SW480 (cell line): ENCODE results near the gene DNAJB7.
"Not testable (repeated sequence)": the region's sequence is repeated elsewhere in the genome, so short reads cannot be mapped to it uniquely, and the experiment has no call there.

Experiments used
- DNase-seq: peaks from one replicate; pipeline ENCODE4 v3.0.0-alpha.2; 2016; ENCODE audit warnings: low spot score

The DNAJB7 gene

DNA sequence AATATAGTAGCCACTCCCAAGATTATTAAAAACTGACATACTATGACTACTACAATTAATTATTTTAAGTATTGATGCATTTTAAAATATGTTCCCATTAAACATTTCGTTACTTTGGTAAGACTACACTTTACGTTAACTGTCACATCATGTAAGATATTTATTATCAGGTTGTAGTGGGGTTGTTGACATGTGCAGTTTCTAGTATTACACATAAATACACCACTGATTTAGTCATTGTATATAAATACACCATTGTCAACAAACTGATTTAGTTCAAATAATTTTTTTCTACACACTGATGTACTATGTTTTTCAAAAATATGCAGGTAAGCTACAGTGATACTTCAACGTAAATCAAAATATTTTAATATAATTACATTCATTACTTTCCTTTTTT lies 17.0 kb downstream of the DNAJB7 start:
- DNase-seq, result no peak

DNA sequence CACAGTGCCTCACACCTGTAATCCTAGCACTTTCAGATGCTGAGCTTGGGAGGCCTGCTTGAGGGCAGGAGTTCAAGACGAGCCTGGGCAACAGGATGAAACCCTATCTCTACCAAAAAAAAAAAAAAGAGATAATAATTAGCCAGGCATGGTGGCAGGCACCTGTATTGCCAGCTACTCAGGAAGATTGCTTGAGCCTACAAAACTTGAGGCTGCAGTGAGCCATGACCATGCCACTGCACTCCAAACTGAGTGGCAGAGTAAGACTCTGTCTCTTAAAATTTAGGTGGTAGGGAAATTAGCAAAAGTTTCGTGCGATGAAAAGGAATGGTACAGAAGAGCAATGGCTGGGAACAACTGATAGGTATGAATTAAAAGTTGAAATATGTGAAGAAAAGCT lies 23.4 kb downstream of the DNAJB7 start:
- DNase-seq, result no peak

DNA sequence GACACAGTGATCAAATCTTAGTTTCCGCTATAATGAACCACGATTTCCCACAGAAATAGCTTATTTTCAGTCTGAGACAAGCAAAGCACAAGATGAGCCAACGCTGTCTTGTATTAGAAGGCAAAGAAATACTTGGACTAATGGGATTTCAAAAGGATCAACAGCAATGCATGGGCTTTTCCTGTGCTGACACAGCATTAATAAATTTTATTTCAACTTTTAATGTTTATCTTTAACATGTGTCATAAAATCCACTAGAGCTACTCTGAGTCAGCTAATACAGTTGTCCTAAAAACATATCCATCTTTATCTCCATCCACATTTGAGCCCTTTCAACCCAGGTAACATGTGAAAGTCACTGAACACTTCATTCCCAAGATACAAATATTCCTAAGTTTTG lies 27.3 kb downstream of the DNAJB7 start:
- no peak for DNase-seq

DNA sequence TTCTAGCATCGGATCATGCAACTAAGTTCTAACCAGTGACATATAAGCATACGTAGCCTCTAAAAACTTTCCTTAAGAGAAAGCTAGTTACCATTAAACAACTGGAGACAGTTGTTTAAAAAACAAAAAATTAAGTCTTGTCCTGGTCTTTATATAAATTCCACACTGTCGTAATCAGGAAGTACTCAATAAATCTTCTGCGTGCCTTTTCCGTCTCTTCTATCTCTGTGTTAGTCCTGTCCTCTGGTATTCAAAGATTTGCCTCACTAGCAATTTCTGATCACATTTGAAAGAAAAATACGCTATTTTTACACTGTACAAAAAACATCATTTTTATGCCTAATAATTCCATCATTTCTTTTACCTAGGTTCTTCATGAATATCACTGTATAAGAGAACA lies 32.8 kb downstream of the DNAJB7 start:
- DNase-seq, result no peak

DNA sequence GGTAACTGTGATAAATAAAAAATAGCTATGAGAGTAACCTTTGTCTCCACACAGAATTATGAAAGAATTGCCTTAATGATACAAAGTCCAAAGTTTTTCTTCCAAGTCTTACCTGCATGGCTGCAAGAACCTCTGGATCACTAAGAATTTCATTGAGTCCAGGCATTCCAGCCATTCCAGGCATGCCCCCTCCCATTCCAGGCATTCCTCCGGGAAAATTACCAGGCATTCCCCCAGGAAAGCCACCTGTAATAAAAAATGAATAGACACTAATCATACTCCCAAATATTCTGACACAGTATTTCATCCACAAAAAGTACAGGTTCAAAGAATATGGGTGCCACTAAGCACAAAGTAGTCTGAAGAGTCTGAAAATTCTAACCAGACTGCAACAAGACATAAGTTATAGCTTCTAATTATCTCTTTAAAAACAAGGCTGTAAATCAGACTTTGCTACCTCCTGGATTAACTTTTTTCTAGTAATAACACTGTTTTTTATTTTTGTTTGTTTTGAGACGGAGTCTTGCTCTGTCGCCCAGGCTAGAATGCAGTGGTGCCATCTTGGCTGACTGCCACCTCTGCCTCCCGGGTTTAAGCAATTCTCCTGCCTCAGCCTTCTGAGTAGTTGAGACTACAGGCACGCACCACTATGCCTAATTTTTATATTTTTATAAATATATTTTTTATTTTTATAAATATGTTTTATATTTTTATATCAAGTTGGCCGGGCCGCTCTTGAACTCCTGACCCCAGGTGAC lies 34.8 kb downstream of the DNAJB7 start:
- DNase-seq, result peak; percentile 2

DNA sequence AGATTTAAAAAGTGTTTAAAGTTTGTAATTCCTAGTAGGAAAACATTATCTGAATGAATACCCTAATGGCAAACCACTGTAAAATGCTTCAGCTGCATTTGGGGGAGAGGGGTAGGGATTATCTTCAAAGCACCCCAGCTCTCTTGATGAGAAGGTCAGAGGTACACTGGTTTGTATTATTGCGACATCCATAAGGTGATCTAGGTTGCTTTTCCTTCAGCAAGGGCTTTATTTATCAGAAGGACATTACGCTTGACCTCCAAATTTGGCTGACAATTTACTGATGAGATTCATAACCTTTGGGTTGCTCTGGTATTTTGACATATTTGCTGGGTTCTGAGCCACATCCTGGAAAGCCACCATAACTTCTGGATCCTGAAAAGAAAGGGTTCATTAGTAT lies 35.6 kb downstream of the DNAJB7 start:
- DNase-seq, result not testable (repeated sequence)

DNA sequence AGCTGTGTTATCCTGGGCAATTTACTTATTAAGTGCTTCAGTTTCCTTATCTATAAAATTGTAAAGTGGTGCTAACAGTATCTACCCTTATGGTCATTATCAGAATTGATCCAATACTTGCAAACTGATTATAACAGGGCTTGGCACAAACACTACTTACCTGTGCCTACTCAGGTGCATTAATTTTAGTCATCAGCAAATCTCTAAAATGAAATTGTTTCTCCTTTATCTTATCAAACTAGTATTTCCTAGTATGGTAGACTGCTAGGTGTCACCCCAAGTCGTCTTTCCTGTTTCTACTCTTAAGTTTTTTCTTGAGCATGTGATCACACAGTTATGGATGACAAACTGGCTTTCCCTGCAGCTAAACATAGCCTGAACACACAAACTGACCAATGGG lies 38.5 kb downstream of the DNAJB7 start:
- DNase-seq, result no peak

DNA sequence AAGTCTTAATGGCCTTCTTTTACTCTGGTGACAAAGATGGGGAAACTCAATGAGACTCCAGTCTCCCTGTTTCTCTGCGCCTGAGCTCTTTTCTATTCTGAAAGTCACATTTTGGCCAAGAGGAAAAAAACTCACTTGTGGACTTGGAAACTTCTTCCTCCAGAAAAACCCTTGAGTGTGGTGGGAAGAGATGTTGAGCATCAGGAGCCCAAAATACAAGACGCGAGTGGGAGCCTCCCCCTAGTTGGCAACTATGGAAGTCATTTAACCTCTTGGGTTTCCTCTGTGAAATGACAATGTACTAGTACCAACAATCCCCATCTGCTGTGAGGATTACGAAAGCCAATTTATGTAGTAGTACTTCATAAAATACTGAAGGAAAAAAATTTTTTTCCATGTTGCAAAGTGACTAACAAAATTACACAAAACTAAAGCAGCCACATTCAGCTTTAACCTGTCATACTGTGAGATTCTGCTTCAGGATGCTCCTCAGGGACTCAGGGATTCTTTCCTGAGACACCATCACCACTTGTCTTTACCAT lies 42.2 kb downstream of the DNAJB7 start:
- peak; percentile 30 for DNase-seq

DNA sequence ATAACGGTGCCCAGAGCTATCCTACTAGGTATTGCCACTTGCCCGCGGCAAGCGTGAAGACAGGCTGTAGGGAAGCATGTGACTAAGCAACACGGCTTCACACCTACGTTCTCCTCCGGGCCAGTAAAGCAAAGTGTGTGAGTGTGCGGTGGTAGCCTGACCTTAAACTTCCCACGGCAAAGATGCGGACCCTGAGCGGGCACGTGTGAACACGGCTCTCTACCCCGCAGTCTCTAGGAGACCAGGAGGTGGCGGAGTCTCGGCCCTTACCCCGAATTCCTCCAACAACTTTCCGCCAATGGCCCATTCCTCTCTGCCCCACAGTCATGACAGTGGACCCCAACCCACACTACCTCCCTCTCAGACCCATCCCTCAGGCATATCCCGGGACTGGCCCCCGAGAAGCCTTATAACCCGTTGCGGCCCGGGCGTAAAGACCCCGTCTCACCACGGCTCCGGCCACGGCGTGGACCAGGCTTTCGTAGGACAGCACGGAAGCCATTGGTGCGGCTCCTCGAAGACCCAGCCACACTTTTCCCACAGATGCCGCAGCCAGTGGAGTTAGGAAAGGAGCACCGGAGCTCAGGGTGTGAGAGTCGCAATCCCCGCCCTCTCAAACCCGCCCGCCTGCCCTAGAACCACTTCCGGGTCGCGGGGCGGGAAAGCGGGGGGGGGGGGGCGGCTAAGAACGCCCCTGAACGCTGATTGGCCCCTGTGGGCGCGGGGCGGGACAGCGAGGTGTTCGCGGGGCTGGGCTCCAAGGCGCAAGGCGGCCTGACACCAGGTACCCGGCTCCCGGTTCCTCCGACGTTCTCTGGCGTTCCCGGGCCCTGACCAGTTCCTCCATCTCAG lies 42.9 kb downstream of the DNAJB7 start, which contains the start of gene SLC25A17:
TSS of gene SLC25A17 (minus strand) at position 600 of the 852 bp plus-strand sequence. CDS start at position 502, 98 bp downstream.
- DNase-seq, result peak; percentile 85

DNA sequence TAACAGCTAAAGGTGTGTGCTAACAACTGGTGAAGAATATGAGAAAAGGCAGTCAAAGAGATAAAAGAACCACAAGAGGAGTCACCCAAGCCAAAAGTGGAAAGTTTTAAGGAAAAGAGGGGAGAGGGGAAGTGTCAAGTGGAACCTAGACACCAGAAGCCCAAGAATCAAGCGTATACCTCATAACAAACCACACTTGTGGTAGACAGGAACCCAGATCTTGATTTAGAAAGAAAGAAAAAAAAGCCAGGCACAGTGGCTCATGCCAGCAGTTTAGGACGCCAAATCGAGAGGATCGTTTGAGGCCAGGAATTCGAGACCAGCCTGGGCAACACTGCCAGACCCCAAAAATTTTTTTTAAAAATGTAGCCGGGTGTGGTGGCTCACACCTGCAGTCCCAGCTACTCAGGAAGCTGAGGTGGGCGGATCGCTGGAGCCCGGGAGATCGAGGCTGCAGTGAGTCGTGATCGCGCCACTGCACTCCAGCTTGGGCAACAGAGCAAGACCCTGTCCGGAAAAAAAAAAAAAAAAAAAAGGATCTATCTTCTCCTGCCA lies 43.6 kb downstream of the DNAJB7 start:
- no peak for DNase-seq

DNA sequence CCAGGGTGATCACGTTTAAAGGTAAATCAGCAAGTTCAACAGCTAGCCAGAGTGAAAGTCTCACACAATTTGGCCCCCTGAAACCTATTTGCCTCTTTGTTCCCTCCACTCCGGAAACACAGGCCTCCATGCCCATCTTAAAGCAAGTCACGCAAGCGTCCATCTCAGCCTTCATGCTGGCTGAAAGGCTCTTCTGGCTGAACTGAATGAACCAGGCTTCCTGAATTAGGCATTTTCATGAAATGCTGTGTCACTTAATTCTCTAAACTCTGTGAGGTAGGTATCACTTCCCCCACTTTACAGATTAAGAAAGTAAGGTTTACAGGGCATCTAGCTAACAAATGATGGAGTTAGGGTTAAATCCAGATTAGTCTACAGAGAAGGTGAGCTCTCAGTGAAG lies 44.2 kb downstream of the DNAJB7 start:
- DNase-seq, result no peak

DNA sequence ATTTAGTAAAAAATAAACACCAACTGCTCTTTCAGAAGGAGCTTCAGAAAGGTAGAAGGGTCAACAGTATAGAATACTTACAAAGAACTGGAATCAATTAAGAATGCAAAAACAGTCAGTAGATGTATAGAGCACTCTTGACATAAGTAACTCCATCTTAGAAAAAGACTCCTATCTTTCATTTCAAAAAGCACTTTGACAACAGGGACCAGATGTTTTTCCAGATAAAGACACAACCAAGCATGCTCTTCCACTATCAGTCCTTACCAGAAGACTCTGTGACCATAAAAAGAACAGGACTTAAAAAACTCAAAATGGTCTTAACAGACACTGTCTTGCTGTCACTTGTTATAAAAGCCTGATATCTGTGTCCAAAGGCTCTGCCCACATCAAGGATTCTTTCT lies 48.0 kb downstream of the DNAJB7 start:
- no peak for DNase-seq
